ENCODE results near the gene TBC1D23.

The TBC1D23 gene

DNA sequence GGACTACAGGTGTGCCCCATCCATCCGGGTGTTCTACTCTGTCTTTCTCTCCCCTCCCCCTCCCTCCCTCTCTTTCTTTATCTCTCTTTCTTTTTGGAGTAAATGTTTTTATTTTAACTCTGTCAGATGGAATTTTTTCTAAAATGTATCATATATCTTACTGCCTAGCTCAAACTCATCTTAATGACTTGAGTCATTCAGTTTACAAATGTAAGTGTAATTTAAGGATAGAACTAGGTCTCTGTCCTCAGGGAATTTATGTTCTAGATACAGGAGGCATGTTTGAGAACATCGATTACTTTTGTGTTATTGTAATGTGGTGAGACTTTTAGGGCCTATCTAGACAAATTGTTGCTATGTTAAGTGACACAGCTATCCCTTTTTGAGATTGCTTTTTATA, 3.5 kb downstream of the TBC1D23 start:
- TF ChIP-seq, protein P1, sequence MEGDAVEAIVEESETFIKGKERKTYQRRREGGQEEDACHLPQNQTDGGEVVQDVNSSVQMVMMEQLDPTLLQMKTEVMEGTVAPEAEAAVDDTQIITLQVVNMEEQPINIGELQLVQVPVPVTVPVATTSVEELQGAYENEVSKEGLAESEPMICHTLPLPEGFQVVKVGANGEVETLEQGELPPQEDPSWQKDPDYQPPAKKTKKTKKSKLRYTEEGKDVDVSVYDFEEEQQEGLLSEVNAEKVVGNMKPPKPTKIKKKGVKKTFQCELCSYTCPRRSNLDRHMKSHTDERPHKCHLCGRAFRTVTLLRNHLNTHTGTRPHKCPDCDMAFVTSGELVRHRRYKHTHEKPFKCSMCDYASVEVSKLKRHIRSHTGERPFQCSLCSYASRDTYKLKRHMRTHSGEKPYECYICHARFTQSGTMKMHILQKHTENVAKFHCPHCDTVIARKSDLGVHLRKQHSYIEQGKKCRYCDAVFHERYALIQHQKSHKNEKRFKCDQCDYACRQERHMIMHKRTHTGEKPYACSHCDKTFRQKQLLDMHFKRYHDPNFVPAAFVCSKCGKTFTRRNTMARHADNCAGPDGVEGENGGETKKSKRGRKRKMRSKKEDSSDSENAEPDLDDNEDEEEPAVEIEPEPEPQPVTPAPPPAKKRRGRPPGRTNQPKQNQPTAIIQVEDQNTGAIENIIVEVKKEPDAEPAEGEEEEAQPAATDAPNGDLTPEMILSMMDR (IDR thresholded peaks at IDR 0.05; ENCODE audit: borderline replicate concordance, insufficient read depth, low read depth, low read length), result no peak
- H3K4me3 ChIP-seq (ENCODE audit: low read depth, low read length), result no peak overlapping the region

DNA sequence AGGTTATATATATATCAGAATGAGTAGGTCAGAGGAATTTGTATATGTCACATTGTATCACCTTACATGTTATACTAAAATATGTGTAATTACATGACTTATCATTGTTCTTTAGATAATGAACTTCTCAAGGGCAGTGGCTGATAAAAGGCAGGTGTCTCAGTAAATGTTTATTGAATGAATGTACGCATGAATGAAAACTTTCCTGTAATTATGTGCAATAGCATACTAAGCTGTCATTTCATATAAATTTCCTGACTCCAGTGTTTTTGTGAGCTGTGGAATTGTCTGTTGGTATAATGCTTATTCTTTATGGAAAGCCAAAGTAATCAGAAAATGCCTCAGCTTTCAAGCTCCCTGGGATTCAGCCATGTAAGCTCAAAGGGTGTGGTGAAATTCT, 4.2 kb downstream of the TBC1D23 start:
- no peak overlapping the region for H3K4me3 ChIP-seq (ENCODE audit: low read depth, low read length)
- TF ChIP-seq, protein P1 (IDR thresholded peaks at IDR 0.05; ENCODE audit: borderline replicate concordance, insufficient read depth, low read depth, low read length), result no peak

DNA sequence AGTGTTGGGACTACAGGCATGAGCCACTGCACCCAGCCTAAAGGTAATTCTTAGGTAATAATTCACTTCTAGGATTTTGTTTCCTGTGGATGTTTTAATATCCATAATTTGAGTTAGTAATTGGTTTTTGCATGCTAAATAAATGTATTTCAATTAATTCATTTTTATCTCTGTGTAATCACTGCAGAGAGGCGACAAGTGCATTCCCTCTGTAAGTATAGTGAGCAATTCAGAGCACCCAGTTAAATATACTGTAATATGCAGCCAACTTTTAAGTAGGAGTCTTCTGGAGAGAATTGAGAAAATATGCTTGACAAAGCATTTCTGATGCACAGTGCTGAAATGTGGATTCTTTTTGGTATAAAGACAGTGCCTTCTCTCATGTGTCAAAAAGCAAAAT, 5.7 kb downstream of the TBC1D23 start:
- TF ChIP-seq, protein P1 (IDR thresholded peaks at IDR 0.05; ENCODE audit: borderline replicate concordance, insufficient read depth, low read depth, low read length), result no peak
- H3K4me3 ChIP-seq (ENCODE audit: low read depth, low read length), result no peak overlapping the region

DNA sequence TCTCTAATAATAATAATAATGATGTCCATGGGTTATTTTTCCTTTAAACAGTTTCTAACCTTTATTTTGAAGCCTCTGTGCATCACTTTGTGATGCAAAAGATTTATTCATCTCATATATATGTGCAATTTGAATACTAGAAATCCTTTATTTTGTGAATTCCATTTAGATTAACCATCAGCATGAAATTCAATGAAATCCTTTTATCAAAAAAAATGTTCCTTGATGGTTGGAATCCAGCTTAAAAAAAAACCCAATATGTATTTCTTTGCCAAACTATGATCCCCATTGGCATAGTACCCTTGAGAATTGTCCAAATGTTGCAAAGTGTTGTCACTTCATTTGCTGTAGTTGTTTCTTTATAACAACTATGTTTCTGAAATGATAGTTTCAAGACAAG, 7.4 kb downstream of the TBC1D23 start:
- H3K4me3 ChIP-seq (ENCODE audit: low read depth, low read length), result no peak overlapping the region
- TF ChIP-seq, protein P1 (IDR thresholded peaks at IDR 0.05; ENCODE audit: borderline replicate concordance, insufficient read depth, low read depth, low read length), result no peak

DNA sequence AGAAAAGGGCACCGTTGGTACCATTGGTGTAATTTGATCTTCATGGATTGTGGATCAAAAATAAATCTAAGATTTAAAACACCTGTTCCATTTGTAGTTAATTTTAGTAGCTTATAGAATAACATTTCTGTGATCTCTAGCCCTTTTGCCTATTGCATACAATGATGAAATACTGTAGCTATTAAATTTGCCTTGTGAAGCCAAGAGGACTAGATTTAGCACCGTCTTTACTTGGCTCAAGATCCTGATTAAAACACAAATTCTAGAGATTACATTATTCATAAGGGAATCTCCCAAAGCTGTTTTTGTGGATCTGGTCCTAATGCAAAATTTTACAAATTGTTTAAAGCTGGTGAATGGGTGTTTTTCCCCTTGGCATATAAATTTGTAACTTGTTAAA, 8.2 kb downstream of the TBC1D23 start:
- TF ChIP-seq, protein P1 (IDR thresholded peaks at IDR 0.05; ENCODE audit: borderline replicate concordance, insufficient read depth, low read depth, low read length), result no peak
- H3K4me3 ChIP-seq (ENCODE audit: low read depth, low read length), result no peak overlapping the region

DNA sequence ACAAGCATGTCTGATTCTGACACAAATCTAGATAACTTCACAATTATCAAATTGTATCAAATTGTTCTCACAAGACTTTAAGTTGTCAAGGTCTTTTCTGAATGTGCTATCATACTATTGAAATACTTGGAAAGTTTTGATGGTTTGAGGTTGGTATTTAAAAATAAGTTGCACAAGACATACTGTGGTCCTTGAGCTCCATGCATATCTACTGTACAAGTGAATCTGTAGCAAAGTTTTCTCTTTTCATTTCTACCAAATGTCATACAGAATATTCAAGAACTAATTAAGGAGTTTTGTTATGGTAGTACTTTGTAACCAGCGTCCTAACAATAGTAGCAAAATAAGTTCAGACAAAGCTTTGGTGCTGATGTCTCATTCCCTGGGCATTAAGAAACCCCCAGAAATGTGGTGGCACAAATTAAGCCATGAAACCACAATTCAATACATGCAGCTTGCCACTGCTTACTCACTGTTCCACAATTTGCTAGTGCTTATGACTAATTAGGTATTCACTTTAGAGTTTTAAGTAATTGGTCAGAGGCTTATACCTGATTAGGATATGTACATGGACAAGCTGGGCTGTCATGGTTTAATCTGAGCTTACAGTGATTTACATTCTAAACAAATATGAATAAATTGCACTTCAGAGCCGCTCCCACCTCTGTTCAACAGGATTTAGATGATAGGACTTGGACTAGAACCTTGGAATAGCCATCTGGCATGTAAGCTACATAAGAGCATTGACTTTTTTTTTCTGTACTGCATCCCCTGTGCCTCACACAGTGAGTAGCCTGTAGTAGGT, 8.8 kb downstream of the TBC1D23 start:
- TF ChIP-seq, protein P1 (IDR thresholded peaks at IDR 0.05; ENCODE audit: borderline replicate concordance, insufficient read depth, low read depth, low read length), result no peak
- no peak overlapping the region for H3K4me3 ChIP-seq (ENCODE audit: low read depth, low read length)

DNA sequence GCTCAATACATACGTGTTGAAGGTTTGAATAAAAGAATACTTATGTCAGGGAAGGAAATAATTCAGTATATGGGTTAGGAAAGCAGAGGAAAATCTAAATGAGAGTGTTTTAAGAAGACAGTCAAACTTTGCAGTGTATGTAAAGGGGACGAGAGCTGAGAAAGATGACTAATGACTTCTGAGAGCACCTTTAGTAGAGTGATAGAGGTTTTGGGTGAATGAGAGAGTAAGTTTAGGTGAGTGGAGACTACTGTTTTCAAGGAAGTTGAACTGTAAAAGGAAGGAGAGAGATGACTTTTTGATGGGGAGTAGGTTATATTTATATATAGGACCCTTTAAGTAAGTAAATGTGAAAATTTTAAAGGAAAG, 9.4 kb downstream of the TBC1D23 start:
- no peak overlapping the region for H3K4me3 ChIP-seq (ENCODE audit: low read depth, low read length)
- TF ChIP-seq, protein P1 (IDR thresholded peaks at IDR 0.05; ENCODE audit: borderline replicate concordance, insufficient read depth, low read depth, low read length), result no peak

All from GM12875 (cell line).